HG02642 (cell line): ENCODE measurements around the gene MANBA.

Source experiments
- ATAC-seq: cut with Tn5 transposase; IDR thresholded peaks from one replicate; pipeline ENCODE4 v1.9.1; 2021; ENCODE audit warnings: mild to moderate bottlenecking; ENCODE audit not compliant: unreplicated experiment, poor library complexity

The MANBA gene

DNA sequence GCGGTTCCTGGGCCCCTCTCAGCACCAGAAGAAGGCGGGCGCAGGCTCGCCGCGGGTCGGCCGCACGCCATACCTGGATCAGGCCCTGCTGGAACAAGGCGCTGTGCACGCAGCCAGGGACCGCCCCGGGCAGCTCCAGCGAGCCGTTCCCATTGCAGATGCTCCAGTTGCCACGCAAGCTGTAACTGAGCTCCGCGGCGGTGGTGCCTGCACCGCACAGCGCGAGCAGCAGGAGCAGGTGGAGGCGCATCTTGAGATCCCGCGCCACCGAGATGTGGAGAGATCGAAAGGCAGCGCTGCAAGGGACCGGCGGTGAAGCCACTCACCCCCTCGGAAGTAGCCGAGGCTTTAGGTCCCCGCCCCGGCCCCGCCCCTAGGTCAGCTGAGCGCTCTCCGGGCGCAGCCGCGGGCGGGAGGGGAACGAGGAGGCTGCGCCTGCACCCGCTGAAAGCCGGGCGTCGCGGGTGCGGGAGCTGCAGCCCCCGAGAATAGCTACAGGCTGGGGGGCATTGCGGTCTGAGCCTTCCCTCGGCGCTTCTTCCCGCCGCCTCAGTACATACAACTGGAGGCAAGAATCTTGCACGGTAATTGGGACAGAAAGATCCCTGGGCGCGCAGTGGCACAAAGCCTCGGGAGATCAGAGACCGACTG is at the start of gene MANBA:
Gene MANBA (minus strand): TSS at position 324 of the 651 bp plus-strand sequence. CDS start 74 bp downstream, at position 250.
- ATAC-seq: peak; percentile 94

DNA sequence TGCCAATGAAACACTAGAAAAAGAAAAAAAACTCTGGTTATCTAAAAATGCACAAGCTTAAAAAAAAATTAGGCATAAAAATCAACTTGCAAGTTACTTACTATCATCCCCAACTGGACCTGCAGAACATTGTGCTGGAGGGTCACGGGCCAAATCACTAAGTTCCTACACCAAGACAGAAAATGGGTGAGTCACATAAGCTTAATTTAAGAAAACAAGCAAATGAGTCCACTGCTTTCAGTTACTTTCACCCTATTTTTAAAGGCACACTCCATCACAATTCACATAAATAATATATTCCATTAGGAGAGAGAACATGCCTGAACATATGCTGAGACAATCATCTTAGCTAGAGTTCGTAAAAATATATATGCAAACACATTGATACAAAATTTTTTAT is 48.9 kb upstream of the MANBA start:
- no peak for ATAC-seq

- ATAC-seq: peak; percentile 59
Measured at GRCh38 chr4:102809190-102809589, 48.4 kb upstream of the MANBA start.

DNA sequence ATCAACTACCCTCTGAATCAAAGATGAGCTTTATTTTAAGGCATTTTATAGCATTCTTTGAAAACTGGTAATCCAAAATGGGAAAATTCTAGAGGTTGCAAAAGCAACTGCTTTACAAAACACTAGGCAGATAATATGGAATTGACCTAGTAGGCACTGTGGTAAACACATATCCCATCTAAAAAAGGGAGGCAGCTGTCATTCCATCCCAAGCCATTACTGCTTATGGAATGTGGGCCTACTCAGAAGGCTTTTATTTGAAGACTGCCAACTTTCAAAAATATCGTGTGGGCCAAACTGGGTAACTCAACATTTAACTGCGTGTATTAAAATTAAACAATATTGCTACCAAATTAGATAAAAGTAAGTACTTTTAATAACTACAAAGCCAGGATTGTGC is 47.2 kb upstream of the MANBA start:
- ATAC-seq: no peak

DNA sequence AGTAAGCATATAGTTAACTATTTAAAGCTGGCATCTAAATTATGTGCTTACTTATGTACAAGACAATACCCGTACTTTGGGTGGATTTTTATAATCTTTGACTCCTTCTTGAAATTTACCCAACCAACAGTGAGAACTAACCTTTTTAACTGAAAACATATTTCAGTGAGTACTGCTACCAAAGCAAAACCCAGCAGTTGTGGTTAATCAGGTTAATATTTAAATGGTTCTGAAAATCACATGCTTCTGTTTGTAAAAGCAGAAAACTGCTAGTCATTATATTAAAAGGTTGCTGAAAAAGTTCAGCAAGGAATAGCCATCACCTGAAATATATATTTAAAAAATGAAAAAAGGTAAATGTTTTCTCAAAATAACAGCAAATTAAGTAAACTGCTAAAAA is 46.6 kb upstream of the MANBA start:
- peak; percentile 40 for ATAC-seq

DNA sequence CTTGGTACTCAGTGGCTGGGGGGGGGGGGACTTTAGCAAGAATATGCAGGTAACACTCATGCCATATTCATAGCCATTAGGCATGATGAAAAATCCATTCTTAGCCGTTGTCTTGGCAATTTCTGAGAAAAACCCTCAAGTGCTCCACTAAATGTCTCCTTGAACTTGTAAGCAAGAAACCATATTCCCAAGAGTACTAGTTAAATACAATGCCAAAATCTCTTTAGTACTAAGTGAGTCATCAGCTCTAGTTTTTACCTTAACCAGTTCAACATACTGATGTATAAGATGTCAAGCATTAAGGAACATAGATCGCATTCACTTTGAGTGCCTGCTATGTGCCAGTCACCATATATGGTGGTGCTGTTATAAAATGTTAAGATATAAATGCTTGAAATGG is 39.0 kb upstream of the MANBA start:
- ATAC-seq: no peak

DNA sequence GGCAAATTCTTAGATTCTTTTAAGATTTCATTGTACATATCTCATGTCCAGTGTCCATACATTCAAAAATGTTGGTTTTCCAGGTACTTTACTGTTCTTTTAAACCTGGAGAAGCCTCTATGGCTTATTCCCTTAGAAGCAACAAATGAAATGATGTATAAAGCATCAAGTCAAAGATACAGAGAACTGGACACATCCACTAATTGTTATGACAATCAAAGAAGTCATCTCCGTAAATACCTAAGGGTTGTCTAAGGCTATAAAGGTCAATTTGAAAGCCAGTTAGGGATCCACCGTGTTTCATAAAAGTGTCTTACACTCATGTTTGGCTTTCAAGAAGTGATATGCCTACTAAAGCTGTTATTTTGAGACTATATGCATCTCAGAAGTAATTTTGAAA is 34.2 kb upstream of the MANBA start:
- ATAC-seq: no peak

DNA sequence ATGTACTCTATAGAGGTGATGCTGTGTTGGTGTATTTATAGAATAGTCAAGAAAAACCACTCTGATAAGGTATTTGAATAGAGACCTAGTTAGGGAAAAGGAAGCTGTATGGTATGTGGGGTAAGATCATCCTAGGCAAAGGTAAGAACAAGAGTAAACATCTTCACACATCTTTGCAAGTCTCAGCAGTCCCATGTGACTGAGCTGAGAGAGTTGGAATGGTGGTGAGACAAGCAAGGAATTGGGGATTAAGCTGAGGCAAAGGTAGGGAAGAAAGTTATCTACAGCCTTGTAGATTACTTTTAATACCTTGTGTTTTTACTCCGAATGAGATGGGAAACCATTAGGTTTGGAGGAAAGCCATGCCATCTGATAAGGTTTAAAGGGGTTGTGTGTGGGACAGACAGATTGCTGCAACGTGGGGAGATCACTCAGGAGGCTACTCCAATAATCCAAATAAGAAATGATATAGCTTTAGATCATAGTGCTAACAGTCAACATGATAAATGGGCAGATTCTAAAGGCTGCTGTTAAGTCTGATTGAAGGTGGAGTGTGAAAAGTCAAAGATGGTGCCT is 31.7 kb upstream of the MANBA start:
- no peak for ATAC-seq

GRCh38 chr4:102791318-102791835 is 30.6 kb upstream of the MANBA start:
- ATAC-seq: no peak

- ATAC-seq: no peak
Measured at GRCh38 chr4:102789317-102789717, 28.5 kb upstream of the MANBA start.

DNA sequence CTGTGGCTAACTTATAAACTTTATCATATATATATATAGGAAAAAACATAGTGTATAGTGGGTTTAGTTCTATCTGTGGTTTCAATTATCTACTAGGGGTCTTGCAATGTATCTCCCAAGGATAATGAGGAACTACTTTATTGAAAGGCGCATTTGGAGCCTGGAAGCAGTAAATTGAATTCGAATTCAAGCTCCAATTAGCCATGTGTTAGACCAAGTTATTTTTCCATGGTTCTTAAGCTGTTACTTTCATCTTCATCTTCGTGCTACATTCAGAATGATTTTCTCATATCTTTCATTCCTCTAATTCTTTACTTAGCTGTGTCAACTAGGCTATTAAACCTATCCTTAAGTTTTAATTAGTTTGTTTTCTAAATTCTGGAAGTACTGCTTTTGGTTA is 27.2 kb upstream of the MANBA start:
- ATAC-seq: no peak

DNA sequence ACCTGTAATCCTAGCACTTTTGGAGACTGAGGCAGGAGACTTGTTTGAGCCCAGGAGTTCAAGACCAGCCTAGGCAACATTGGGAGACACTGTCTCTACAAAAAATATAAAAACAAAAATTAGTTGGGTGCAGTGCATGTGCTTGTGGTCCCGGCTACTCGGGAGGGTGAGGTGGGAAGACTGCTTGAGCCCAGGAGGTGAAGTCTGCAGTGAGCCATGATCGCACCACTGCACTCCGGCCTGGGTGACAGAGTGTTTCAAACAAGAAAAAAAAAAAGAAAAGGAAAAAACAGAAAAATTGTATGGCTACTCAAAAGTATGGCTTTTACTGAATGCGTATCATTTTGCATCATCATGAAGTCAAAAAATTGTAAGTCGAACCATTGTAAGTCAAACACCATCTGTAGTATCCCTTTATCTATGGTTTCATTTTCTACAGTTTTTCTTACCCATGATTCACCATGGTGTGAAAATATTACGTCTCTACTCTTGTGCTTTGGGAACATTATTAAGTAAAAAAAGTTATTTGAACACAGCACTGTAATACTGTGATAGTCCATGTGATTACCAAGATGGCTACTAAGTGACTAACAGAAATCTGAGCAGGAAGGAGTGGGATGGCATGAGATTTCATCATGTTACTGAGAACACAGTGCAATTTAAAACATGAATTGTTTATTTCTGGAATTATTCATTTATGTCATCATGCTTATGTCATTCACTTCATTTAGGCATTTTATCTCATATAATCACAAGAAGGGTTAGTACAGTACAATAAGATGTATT is 26.5 kb upstream of the MANBA start:
- ATAC-seq: no peak

DNA sequence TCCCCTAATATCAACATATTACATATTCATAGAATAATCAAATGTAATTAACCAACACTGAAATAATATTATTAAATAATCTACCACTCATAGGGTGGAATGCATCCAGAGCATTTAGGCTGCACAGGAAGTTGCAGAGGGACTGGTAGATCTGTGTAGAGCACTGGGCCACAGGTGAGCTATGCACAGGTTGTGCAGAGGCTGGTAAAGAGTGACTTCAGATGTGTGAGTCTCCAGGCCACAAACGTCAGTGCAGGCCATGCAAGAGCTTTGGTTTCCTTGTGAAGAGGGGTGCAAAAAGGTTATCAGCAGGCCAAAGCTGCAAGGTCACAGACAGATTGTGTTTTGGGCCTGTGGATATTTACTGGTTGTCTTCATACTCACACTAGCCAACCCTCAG is 25.5 kb upstream of the MANBA start:
- no peak for ATAC-seq

- no peak for ATAC-seq
Measured at GRCh38 chr4:102783006-102783405, 22.2 kb upstream of the MANBA start.

- ATAC-seq: no peak
Measured at GRCh38 chr4:102781570-102781969, 20.8 kb upstream of the MANBA start.

- no peak for ATAC-seq
Measured at GRCh38 chr4:102780476-102781144, 19.8 kb upstream of the MANBA start.

GRCh38 chr4:102779204-102779603 is 18.4 kb upstream of the MANBA start:
- ATAC-seq: no peak

DNA sequence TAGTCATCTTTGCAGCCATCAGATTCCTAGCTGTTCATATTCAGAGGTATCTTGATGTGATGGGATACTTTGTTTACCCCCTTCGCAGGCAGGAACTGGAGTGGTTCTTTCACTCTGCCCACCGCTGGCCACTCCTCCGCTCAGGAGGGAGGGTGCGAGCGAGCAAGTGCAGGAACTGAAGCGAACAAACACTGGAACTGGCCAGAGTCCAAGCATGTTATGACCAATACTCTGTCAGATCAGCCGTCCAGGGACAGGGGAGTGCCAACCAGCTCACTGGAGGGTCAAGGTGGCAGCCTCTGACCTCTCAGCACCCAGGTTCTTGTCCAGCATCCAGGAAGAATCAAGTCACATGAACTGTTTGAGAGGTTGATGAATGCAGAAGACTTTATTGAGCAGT is 18.0 kb upstream of the MANBA start:
- no peak for ATAC-seq

DNA sequence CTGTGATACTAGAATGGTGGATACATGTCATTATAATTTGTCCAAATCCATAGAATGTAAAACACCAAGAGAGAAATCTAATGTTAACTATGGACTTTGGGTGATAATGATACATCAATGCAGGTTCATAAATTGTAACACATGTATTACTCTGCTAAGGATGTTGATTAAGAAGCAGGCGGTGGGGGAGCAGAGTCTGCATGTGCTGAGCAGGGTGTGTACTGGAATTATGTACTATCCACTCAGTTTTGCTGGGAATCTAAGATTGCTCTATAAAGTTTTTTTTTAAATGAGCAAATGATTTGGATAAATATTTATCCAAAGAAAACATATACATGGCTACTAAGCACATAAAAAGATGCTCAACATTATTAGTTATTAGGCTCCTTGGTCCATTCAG is 15.0 kb upstream of the MANBA start:
- no peak for ATAC-seq

DNA sequence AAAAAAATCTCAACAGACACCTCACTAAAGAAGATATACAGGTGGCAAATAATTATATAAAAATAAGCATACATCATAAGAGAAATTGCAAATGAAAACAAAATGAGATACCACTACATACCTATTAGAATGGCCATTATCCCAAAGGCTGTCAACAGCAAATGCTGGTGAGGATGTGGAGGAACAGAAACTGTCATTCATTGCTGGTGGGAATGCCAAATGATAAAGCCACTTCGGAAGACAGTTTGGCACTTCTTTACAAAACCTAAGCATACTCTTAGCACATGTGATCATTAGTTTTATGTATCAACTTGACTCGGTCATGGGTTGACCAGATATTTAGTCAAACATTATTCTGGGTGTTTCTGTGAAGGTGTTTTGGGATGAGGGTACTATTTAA is 13.5 kb upstream of the MANBA start:
- ATAC-seq: no peak
